ENCODE measurements around the gene PASD1.

Gene PASD1

GRCh38 chrX:151604931-151605330 is 41.5 kb downstream of the PASD1 start:
- TF ChIP-seq FOXP2 (optimal IDR thresholded peaks at IDR 0.05; ENCODE audit: borderline replicate concordance, extremely low read depth, extremely low read length, insufficient read depth) (no peak), SIN3A (IDR thresholded peaks at IDR 0.05; ENCODE audit: borderline replicate concordance, insufficient read depth, low read length) (no peak), POLR2AphosphoS5 (IDR thresholded peaks at IDR 0.05; ENCODE audit: low read depth, low read length) (no peak), TAF1 (IDR thresholded peaks at IDR 0.05; ENCODE audit: borderline replicate concordance, insufficient read depth, low read length) (no peak)
- TF ChIP-seq, protein P1, sequence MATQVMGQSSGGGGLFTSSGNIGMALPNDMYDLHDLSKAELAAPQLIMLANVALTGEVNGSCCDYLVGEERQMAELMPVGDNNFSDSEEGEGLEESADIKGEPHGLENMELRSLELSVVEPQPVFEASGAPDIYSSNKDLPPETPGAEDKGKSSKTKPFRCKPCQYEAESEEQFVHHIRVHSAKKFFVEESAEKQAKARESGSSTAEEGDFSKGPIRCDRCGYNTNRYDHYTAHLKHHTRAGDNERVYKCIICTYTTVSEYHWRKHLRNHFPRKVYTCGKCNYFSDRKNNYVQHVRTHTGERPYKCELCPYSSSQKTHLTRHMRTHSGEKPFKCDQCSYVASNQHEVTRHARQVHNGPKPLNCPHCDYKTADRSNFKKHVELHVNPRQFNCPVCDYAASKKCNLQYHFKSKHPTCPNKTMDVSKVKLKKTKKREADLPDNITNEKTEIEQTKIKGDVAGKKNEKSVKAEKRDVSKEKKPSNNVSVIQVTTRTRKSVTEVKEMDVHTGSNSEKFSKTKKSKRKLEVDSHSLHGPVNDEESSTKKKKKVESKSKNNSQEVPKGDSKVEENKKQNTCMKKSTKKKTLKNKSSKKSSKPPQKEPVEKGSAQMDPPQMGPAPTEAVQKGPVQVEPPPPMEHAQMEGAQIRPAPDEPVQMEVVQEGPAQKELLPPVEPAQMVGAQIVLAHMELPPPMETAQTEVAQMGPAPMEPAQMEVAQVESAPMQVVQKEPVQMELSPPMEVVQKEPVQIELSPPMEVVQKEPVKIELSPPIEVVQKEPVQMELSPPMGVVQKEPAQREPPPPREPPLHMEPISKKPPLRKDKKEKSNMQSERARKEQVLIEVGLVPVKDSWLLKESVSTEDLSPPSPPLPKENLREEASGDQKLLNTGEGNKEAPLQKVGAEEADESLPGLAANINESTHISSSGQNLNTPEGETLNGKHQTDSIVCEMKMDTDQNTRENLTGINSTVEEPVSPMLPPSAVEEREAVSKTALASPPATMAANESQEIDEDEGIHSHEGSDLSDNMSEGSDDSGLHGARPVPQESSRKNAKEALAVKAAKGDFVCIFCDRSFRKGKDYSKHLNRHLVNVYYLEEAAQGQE (IDR thresholded peaks at IDR 0.05; ENCODE audit: insufficient read depth in 1 of 2, low read depth in 2 of 2, low read length in 2 of 2) = no peak

DNA sequence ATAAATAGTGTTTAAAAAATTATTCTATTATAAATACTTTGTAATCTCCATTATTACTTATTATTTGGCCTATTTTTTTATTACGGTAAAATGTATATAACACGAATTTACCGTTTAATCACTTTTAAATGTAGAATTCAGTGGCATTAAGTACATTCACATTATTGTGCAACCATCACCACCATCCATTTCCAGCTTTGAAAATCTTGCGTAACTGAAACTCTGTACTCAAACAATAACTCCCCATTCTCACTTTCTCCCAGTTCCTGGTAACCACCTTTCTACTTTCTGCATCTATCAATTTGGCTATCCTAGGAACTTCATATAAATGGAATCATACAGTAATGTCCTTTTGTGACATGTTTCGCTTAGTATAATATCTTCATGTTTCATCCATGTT is 45.7 kb downstream of the PASD1 start:
- TF ChIP-seq POLR2AphosphoS5 (IDR thresholded peaks at IDR 0.05; ENCODE audit: low read depth, low read length) = no peak
- TF ChIP-seq FOXP2 (optimal IDR thresholded peaks at IDR 0.05; ENCODE audit: borderline replicate concordance, extremely low read depth, extremely low read length, insufficient read depth) = no peak
- no peak for TF ChIP-seq SIN3A (IDR thresholded peaks at IDR 0.05; ENCODE audit: borderline replicate concordance, insufficient read depth, low read length)
- TF ChIP-seq, protein P1 (IDR thresholded peaks at IDR 0.05; ENCODE audit: insufficient read depth in 1 of 2, low read depth in 2 of 2, low read length in 2 of 2) = no peak
- TF ChIP-seq TAF1 (IDR thresholded peaks at IDR 0.05; ENCODE audit: borderline replicate concordance, insufficient read depth, low read length) = no peak

DNA sequence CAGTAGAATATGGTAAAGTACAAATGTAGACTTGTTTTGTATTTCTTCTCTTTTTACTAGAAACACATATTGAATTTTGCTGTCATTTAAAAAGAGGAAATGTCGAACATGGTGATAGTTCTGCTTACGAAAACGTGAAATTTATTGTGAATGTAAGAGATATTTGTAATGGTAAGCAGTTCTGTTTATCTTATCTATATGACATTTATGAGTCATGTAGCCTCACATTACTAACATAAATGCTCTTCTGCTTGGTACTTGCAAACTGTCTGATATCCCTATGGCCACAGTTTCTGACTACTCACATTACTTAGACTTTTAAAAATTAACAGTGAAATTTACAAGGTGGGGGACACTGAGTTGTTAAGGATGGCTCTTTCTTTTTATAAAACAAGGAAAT is 57.9 kb downstream of the PASD1 start:
- no peak for TF ChIP-seq FOXP2 (optimal IDR thresholded peaks at IDR 0.05; ENCODE audit: borderline replicate concordance, extremely low read depth, extremely low read length, insufficient read depth)
- TF ChIP-seq POLR2AphosphoS5 (IDR thresholded peaks at IDR 0.05; ENCODE audit: low read depth, low read length) = no peak
- TF ChIP-seq, protein P1 (IDR thresholded peaks at IDR 0.05; ENCODE audit: insufficient read depth in 1 of 2, low read depth in 2 of 2, low read length in 2 of 2) = no peak
- no peak for TF ChIP-seq TAF1 (IDR thresholded peaks at IDR 0.05; ENCODE audit: borderline replicate concordance, insufficient read depth, low read length)
- no peak for TF ChIP-seq SIN3A (IDR thresholded peaks at IDR 0.05; ENCODE audit: borderline replicate concordance, insufficient read depth, low read length)

GRCh38 chrX:151624677-151625076 is 61.2 kb downstream of the PASD1 start:
- TF ChIP-seq SIN3A (IDR thresholded peaks at IDR 0.05; ENCODE audit: borderline replicate concordance, insufficient read depth, low read length) = no peak
- TF ChIP-seq TAF1 (IDR thresholded peaks at IDR 0.05; ENCODE audit: borderline replicate concordance, insufficient read depth, low read length) = no peak
- TF ChIP-seq FOXP2 (optimal IDR thresholded peaks at IDR 0.05; ENCODE audit: borderline replicate concordance, extremely low read depth, extremely low read length, insufficient read depth) = no peak
- TF ChIP-seq POLR2AphosphoS5 (IDR thresholded peaks at IDR 0.05; ENCODE audit: low read depth, low read length) = no peak
- TF ChIP-seq, protein P1 (IDR thresholded peaks at IDR 0.05; ENCODE audit: insufficient read depth in 1 of 2, low read depth in 2 of 2, low read length in 2 of 2) = no peak

DNA sequence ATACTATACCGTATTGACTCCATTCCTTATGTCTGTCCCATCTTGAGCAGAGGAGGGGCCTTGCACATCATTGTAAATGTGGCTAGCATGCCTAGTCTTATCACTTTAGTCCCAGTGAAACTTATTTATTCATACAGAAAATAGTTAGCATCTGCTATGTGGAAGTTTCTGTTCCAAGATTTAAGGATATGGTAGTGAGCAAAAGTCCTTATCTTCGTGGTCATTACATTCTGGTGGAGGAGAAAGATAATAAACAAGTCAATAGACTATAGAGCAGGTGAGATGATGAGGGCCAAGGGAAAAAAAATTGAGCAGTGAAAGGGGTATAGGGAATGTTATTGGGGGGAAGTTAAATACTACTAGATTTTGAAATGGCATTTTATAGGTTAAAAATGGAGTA is 68.3 kb downstream of the PASD1 start:
- no peak for TF ChIP-seq FOXP2 (optimal IDR thresholded peaks at IDR 0.05; ENCODE audit: borderline replicate concordance, extremely low read depth, extremely low read length, insufficient read depth)
- no peak for TF ChIP-seq SIN3A (IDR thresholded peaks at IDR 0.05; ENCODE audit: borderline replicate concordance, insufficient read depth, low read length)
- TF ChIP-seq POLR2AphosphoS5 (IDR thresholded peaks at IDR 0.05; ENCODE audit: low read depth, low read length) = no peak
- TF ChIP-seq, protein P1 (IDR thresholded peaks at IDR 0.05; ENCODE audit: insufficient read depth in 1 of 2, low read depth in 2 of 2, low read length in 2 of 2) = no peak
- TF ChIP-seq TAF1 (IDR thresholded peaks at IDR 0.05; ENCODE audit: borderline replicate concordance, insufficient read depth, low read length) = no peak
